ENCODE measurements around the gene ZNF783. TPM values are rescaled to one million over a fixed set of nuclear protein-coding genes. Genes with fewer than 3 reads are reported as not detected.

ZNF783 gene
- total RNA-seq, 1 donor, result 13.4 TPM

GRCh38 chr7:149237502-149237901, 24.5 kb upstream of the ZNF783 start:
- Histone ChIP-seq H3K4me1 (ENCODE audit: insufficient read depth, low read length) (peaks cover 32% of the 10 kb centered on the region), H3K4me3 (ENCODE audit: insufficient read depth, low read length) (no peak overlapping the region), H3K79me2 (ENCODE audit: insufficient read depth, low read length) (peaks cover 30% of the 10 kb centered on the region), H3K27ac (ENCODE audit: low read depth, low read length) (peak overlapping the region; percentile 38), H3K27me3 (ENCODE audit: insufficient read depth, low read length) (no peaks in the 10 kb centered on the region), H3K36me3 (ENCODE audit: insufficient read depth, low read length) (peaks cover 4% of the 10 kb centered on the region), H2AFZ (ENCODE audit: low read length) (no peak overlapping the region), H4K20me1 (ENCODE audit: insufficient read depth, low read length) (peaks cover 6% of the 10 kb centered on the region), H3K9me3 (ENCODE audit: low read depth, low read length) (no peaks in the 10 kb centered on the region), H3K4me2 (ENCODE audit: insufficient read depth, low read length) (no peak overlapping the region)
- TF ChIP-seq CTCF (IDR thresholded peaks at IDR 0.05; ENCODE audit: extremely low read depth, low read depth, low read length), result no peak
- no peak for DNase-seq (ENCODE audit: insufficient read length, low spot score, missing footprints)

- H4K20me1 ChIP-seq (ENCODE audit: insufficient read depth, low read length), result peaks cover 6% of the 10 kb centered on the region
- H3K9me3 ChIP-seq (ENCODE audit: low read depth, low read length), result no peaks in the 10 kb centered on the region
- TF ChIP-seq CTCF (IDR thresholded peaks at IDR 0.05; ENCODE audit: extremely low read depth, low read depth, low read length), result no peak
- peak overlapping the region; percentile 59 for H2AFZ ChIP-seq (ENCODE audit: low read length)
- peaks cover 29% of the 10 kb centered on the region for H3K4me1 ChIP-seq (ENCODE audit: insufficient read depth, low read length)
- peaks cover 36% of the 10 kb centered on the region for H3K79me2 ChIP-seq (ENCODE audit: insufficient read depth, low read length)
- peak; percentile 75 for DNase-seq (ENCODE audit: insufficient read length, low spot score, missing footprints)
- H3K4me2 ChIP-seq (ENCODE audit: insufficient read depth, low read length), result peak overlapping the region; percentile 28
- peaks cover 4% of the 10 kb centered on the region for H3K36me3 ChIP-seq (ENCODE audit: insufficient read depth, low read length)
- H3K27me3 ChIP-seq (ENCODE audit: insufficient read depth, low read length), result no peaks in the 10 kb centered on the region
- peak overlapping the region; percentile 38 for H3K27ac ChIP-seq (ENCODE audit: low read depth, low read length)
- H3K4me3 ChIP-seq (ENCODE audit: insufficient read depth, low read length), result no peak overlapping the region
Observed at GRCh38 chr7:149238051-149238450, 23.9 kb upstream of the ZNF783 start.

- peaks cover 6% of the 10 kb centered on the region for H4K20me1 ChIP-seq (ENCODE audit: insufficient read depth, low read length)
- H3K9me3 ChIP-seq (ENCODE audit: low read depth, low read length), result no peaks in the 10 kb centered on the region
- peak; percentile 99 for DNase-seq (ENCODE audit: insufficient read length, low spot score, missing footprints)
- TF ChIP-seq CTCF (IDR thresholded peaks at IDR 0.05; ENCODE audit: extremely low read depth, low read depth, low read length), result peak; percentile 81
- H2AFZ ChIP-seq (ENCODE audit: low read length), result peak within 1 kb of the TSS; percentile 86
- peak within 1 kb of the TSS; percentile 98 for H3K4me2 ChIP-seq (ENCODE audit: insufficient read depth, low read length)
- H3K27me3 ChIP-seq (ENCODE audit: insufficient read depth, low read length), result no peaks in the 10 kb centered on the region
- peaks cover 4% of the 10 kb centered on the region for H3K36me3 ChIP-seq (ENCODE audit: insufficient read depth, low read length)
- peak within 1 kb of the TSS; percentile 83 for H3K27ac ChIP-seq (ENCODE audit: low read depth, low read length)
- peaks cover 21% of the 10 kb centered on the region for H3K4me1 ChIP-seq (ENCODE audit: insufficient read depth, low read length)
- H3K79me2 ChIP-seq (ENCODE audit: insufficient read depth, low read length), result peaks cover 43% of the 10 kb centered on the region
- peak within 1 kb of the TSS; percentile 96 for H3K4me3 ChIP-seq (ENCODE audit: insufficient read depth, low read length)
Observed at GRCh38 chr7:149239345-149240143, 22.5 kb upstream of the ZNF783 start, which contains the start of gene ZNF212. Gene ZNF212 (plus strand): TSS chr7:149239651. CDS start chr7:149239779, 128 bp downstream.

- peak; percentile 9 for DNase-seq (ENCODE audit: insufficient read length, low spot score, missing footprints)
- no peaks in the 10 kb centered on the region for H3K9me3 ChIP-seq (ENCODE audit: low read depth, low read length)
- H3K79me2 ChIP-seq (ENCODE audit: insufficient read depth, low read length), result peaks cover 54% of the 10 kb centered on the region
- peaks cover 9% of the 10 kb centered on the region for H4K20me1 ChIP-seq (ENCODE audit: insufficient read depth, low read length)
- peak overlapping the region; percentile 98 for H3K4me2 ChIP-seq (ENCODE audit: insufficient read depth, low read length)
- peaks cover 27% of the 10 kb centered on the region for H3K4me1 ChIP-seq (ENCODE audit: insufficient read depth, low read length)
- H3K36me3 ChIP-seq (ENCODE audit: insufficient read depth, low read length), result peaks cover 4% of the 10 kb centered on the region
- no peaks in the 10 kb centered on the region for H3K27me3 ChIP-seq (ENCODE audit: insufficient read depth, low read length)
- H3K27ac ChIP-seq (ENCODE audit: low read depth, low read length), result peak overlapping the region; percentile 83
- no peak for TF ChIP-seq CTCF (IDR thresholded peaks at IDR 0.05; ENCODE audit: extremely low read depth, low read depth, low read length)
- H3K4me3 ChIP-seq (ENCODE audit: insufficient read depth, low read length), result peak overlapping the region; percentile 96
- H2AFZ ChIP-seq (ENCODE audit: low read length), result no peak overlapping the region
Observed at GRCh38 chr7:149240637-149241036, 21.4 kb upstream of the ZNF783 start.

All from osteoblast (primary cell).